Stimulated activated naive CD8-positive, alpha-beta T cell treated with anti-CD3 and anti-CD28 coated beads, Interleukin-15, Interleukin-2, amounts not matched to agents 100 ng/mL and 50 ng/mL, for 24 hours (primary cell): ENCODE results near the gene RIBC2.
A peak's percentile ranks its signal among the peaks of the same experiment; 100 is the strongest.
"Not testable (repeated sequence)": the region's sequence is repeated elsewhere in the genome, so short reads cannot be mapped to it uniquely, and the experiment has no call there.

Experiments
- H3K27ac Mint-ChIP-seq: one replicate; pipeline ENCODE4 v1.8.0; 2021; ENCODE audit warnings: mild to moderate bottlenecking, mixed read lengths
- H3K27me3 Mint-ChIP-seq: one replicate; pipeline ENCODE4 v1.8.0; 2021; ENCODE audit warnings: mixed read lengths
- H3K36me3 Mint-ChIP-seq: one replicate; pipeline ENCODE4 v1.8.0; 2021; ENCODE audit warnings: low read depth, mixed read lengths
- H3K4me1 Mint-ChIP-seq: one replicate; pipeline ENCODE4 v1.8.0; 2021; ENCODE audit warnings: low read depth, mixed read lengths
- H3K4me3 Mint-ChIP-seq: one replicate; pipeline ENCODE4 v1.8.0; 2021; ENCODE audit warnings: mild to moderate bottlenecking, mixed read lengths
- H3K9me3 Mint-ChIP-seq: one replicate; pipeline ENCODE4 v1.8.0; 2021; ENCODE audit warnings: mixed read lengths

RIBC2 gene

GRCh38 chr22:45430871-45431270 lies 17.4 kb downstream of the RIBC2 start:
- Mint-ChIP-seq H3K36me3 (no peaks in the 10 kb centered on the region), H3K4me1 (peaks cover 6% of the 10 kb centered on the region), H3K4me3 (no peak overlapping the region), H3K9me3 (no peaks in the 10 kb centered on the region), H3K27ac (no peak overlapping the region), H3K27me3 (no peaks in the 10 kb centered on the region)

GRCh38 chr22:45434981-45435380 lies 21.5 kb downstream of the RIBC2 start:
- no peak overlapping the region for H3K4me3 Mint-ChIP-seq
- H3K9me3 Mint-ChIP-seq: no peaks in the 10 kb centered on the region
- no peaks in the 10 kb centered on the region for H3K36me3 Mint-ChIP-seq
- H3K4me1 Mint-ChIP-seq: peaks cover 7% of the 10 kb centered on the region
- H3K27ac Mint-ChIP-seq: no peak overlapping the region
- no peaks in the 10 kb centered on the region for H3K27me3 Mint-ChIP-seq

GRCh38 chr22:45435544-45436139 lies 22.1 kb downstream of the RIBC2 start:
- no peaks in the 10 kb centered on the region for H3K9me3 Mint-ChIP-seq
- H3K27me3 Mint-ChIP-seq: no peaks in the 10 kb centered on the region
- peaks cover 10% of the 10 kb centered on the region for H3K4me1 Mint-ChIP-seq
- no peak overlapping the region for H3K4me3 Mint-ChIP-seq
- no peak overlapping the region for H3K27ac Mint-ChIP-seq
- H3K36me3 Mint-ChIP-seq: no peaks in the 10 kb centered on the region

- not testable (repeated sequence) for H3K36me3 Mint-ChIP-seq, H3K27ac Mint-ChIP-seq, H3K9me3 Mint-ChIP-seq, H3K27me3 Mint-ChIP-seq, H3K4me3 Mint-ChIP-seq
- peaks cover 17% of the 10 kb centered on the region for H3K4me1 Mint-ChIP-seq
These were observed 23.5 kb downstream of the RIBC2 start for GRCh38 chr22:45436871-45437517.

- Mint-ChIP-seq H3K36me3 (no peaks in the 10 kb centered on the region), H3K27me3 (peaks cover 2% of the 10 kb centered on the region), H3K4me3 (no peak overlapping the region), H3K27ac (no peak overlapping the region), H3K9me3 (no peaks in the 10 kb centered on the region), H3K4me1 (peaks cover 17% of the 10 kb centered on the region)
These were observed 24.8 kb downstream of the RIBC2 start for GRCh38 chr22:45438336-45438735.

- H3K36me3 Mint-ChIP-seq, H3K27me3 Mint-ChIP-seq, H3K9me3 Mint-ChIP-seq, H3K27ac Mint-ChIP-seq: not testable (repeated sequence)
- Mint-ChIP-seq H3K4me1 (peaks cover 12% of the 10 kb centered on the region), H3K4me3 (peak overlapping the region; percentile 53)
These were observed 27.2 kb downstream of the RIBC2 start for GRCh38 chr22:45440688-45441087.

GRCh38 chr22:45441138-45441537 lies 27.6 kb downstream of the RIBC2 start:
- peaks cover 2% of the 10 kb centered on the region for H3K27me3 Mint-ChIP-seq
- H3K4me1 Mint-ChIP-seq: peaks cover 10% of the 10 kb centered on the region
- H3K27ac Mint-ChIP-seq: no peak overlapping the region
- no peaks in the 10 kb centered on the region for H3K9me3 Mint-ChIP-seq
- H3K4me3 Mint-ChIP-seq: peak overlapping the region; percentile 53
- no peaks in the 10 kb centered on the region for H3K36me3 Mint-ChIP-seq

- Mint-ChIP-seq H3K9me3 (no peaks in the 10 kb centered on the region), H3K36me3 (no peaks in the 10 kb centered on the region), H3K4me3 (no peak overlapping the region), H3K27me3 (peaks cover 2% of the 10 kb centered on the region), H3K27ac (no peak overlapping the region), H3K4me1 (peaks cover 10% of the 10 kb centered on the region)
These were observed 28.6 kb downstream of the RIBC2 start for GRCh38 chr22:45442116-45442515.

- Mint-ChIP-seq H3K4me3 (no peak overlapping the region), H3K9me3 (no peaks in the 10 kb centered on the region), H3K4me1 (peaks cover 10% of the 10 kb centered on the region)
These were observed 30.7 kb downstream of the RIBC2 start for GRCh38 chr22:45444168-45444567.

GRCh38 chr22:45445031-45445710 lies 31.7 kb downstream of the RIBC2 start:
- Mint-ChIP-seq H3K9me3 (no peaks in the 10 kb centered on the region), H3K36me3 (no peaks in the 10 kb centered on the region), H3K4me1 (peaks cover 10% of the 10 kb centered on the region), H3K4me3 (no peak overlapping the region), H3K27ac (no peak overlapping the region), H3K27me3 (peaks cover 2% of the 10 kb centered on the region)

More at GRCh38 chr22:45444168-45444567, 30.7 kb downstream of the RIBC2 start:
- Mint-ChIP-seq H3K27ac (no peak overlapping the region), H3K36me3 (no peaks in the 10 kb centered on the region), H3K27me3 (peaks cover 2% of the 10 kb centered on the region)

- peak overlapping the region; percentile 4 for H3K27ac Mint-ChIP-seq
- H3K9me3 Mint-ChIP-seq: no peaks in the 10 kb centered on the region
- peaks cover 1% of the 10 kb centered on the region for H3K27me3 Mint-ChIP-seq
- H3K36me3 Mint-ChIP-seq: no peaks in the 10 kb centered on the region
- no peak overlapping the region for H3K4me3 Mint-ChIP-seq
- H3K4me1 Mint-ChIP-seq: peaks cover 1% of the 10 kb centered on the region
These were observed 32.7 kb downstream of the RIBC2 start for GRCh38 chr22:45446216-45446615.

GRCh38 chr22:45447596-45447995 lies 34.1 kb downstream of the RIBC2 start:
- H3K4me3 Mint-ChIP-seq, H3K4me1 Mint-ChIP-seq, H3K27me3 Mint-ChIP-seq, H3K36me3 Mint-ChIP-seq, H3K9me3 Mint-ChIP-seq, H3K27ac Mint-ChIP-seq: not testable (repeated sequence)

GRCh38 chr22:45448431-45448830 lies 34.9 kb downstream of the RIBC2 start:
- no peaks in the 10 kb centered on the region for H3K9me3 Mint-ChIP-seq
- H3K4me1 Mint-ChIP-seq: no peaks in the 10 kb centered on the region
- H3K27me3 Mint-ChIP-seq: no peaks in the 10 kb centered on the region
- no peaks in the 10 kb centered on the region for H3K36me3 Mint-ChIP-seq
- H3K4me3 Mint-ChIP-seq: no peak overlapping the region
- no peak overlapping the region for H3K27ac Mint-ChIP-seq

GRCh38 chr22:45449442-45449841 lies 35.9 kb downstream of the RIBC2 start:
- not testable (repeated sequence) for H3K27ac Mint-ChIP-seq, H3K36me3 Mint-ChIP-seq, H3K9me3 Mint-ChIP-seq, H3K4me1 Mint-ChIP-seq, H3K4me3 Mint-ChIP-seq, H3K27me3 Mint-ChIP-seq

GRCh38 chr22:45450101-45450785 lies 36.8 kb downstream of the RIBC2 start:
- no peak overlapping the region for H3K27ac Mint-ChIP-seq
- H3K9me3 Mint-ChIP-seq: no peaks in the 10 kb centered on the region
- H3K27me3 Mint-ChIP-seq: no peaks in the 10 kb centered on the region
- H3K4me1 Mint-ChIP-seq: no peaks in the 10 kb centered on the region
- no peak overlapping the region for H3K4me3 Mint-ChIP-seq
- no peaks in the 10 kb centered on the region for H3K36me3 Mint-ChIP-seq
